Hematopoietic multipotent progenitor cell treated with erythropoietin and hydrocortisone succinate and interleukin-3 and kit ligand, for 6 days (in vitro differentiated cells): Measurements from ENCODE around the gene ZCCHC3.
"Not testable (repeated sequence)": the region's sequence is repeated elsewhere in the genome, so short reads cannot be mapped to it uniquely, and the experiment has no call there.

Source experiments
- DNase-seq: peaks from one replicate; pipeline ENCODE4 v3.0.0-alpha.2; 2015

Gene ZCCHC3

DNA sequence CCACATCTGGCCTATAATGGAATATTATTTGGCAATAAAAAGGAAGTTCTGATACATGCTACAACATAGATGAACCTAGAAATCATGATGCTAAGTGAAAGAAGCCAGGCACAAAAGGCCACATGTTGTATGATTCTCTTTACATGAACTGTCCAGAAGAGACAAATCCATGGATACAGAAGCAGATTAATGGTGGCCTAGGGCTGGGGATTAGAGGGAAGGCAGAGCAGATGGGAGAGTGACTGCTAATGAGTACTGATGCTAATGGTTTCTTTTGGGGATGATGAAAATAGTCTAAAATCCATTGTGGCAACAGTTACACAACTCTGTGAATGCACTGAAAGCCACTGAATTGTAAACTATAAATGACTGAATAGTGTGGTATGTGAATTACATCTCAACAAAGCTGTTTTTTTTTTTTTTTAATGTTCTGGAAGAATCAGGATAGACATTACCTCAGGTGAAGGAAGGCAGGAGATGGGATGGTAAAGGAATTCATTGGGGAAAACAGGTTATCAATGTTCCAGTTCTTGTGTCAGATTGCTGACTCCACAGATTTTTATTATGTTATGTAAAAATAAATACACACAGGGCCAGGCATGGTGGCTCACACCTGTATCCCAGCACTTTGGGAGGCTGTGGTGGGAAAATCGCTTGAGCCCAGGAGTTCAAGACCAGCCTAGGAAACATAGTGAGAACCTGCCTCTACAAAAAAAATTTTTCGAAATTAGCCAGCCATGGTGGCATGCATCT lies 19.1 kb downstream of the ZCCHC3 start:
- no peak for DNase-seq

GRCh38 chr20:324177-325044 lies 27.0 kb downstream of the ZCCHC3 start:
- peak; percentile 93 for DNase-seq

GRCh38 chr20:325045-325888 lies 27.9 kb downstream of the ZCCHC3 start, which contains the start of gene SOX12:
Gene SOX12, plus strand, starts transcription at chr20:325552. Its CDS starts 373 bp downstream, at chr20:325925.
- DNase-seq, result peak; percentile 95

- peak; percentile 66 for DNase-seq
These were observed 28.7 kb downstream of the ZCCHC3 start for GRCh38 chr20:325889-326644.

DNA sequence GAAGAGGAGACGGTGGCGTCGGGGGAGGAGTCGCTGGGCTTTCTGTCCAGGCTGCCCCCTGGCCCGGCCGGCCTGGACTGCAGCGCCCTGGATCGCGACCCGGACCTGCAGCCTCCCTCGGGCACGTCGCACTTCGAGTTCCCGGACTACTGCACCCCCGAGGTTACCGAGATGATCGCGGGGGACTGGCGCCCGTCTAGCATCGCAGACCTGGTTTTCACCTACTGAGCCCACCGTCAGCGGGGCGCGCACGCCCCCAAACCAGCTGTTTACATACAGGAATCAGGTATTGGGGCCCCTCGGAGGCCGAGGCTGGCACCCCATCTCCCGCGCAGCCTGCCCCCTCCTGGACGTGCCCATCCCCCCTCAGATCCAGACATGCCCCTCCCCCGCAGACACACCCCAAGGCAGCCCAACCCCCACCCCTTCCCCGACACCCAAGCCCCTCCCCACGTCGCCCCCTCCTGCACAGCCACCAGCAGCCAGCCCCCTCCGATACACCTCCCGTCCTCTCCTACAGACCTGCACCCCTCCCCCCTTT lies 29.3 kb downstream of the ZCCHC3 start:
- DNase-seq, result no peak

- DNase-seq, result peak; percentile 94
These were observed 30.0 kb downstream of the ZCCHC3 start for GRCh38 chr20:327186-328026.

GRCh38 chr20:328027-328974 lies 30.9 kb downstream of the ZCCHC3 start:
- no peak for DNase-seq

GRCh38 chr20:328975-329695 lies 31.8 kb downstream of the ZCCHC3 start:
- DNase-seq, result no peak

DNA sequence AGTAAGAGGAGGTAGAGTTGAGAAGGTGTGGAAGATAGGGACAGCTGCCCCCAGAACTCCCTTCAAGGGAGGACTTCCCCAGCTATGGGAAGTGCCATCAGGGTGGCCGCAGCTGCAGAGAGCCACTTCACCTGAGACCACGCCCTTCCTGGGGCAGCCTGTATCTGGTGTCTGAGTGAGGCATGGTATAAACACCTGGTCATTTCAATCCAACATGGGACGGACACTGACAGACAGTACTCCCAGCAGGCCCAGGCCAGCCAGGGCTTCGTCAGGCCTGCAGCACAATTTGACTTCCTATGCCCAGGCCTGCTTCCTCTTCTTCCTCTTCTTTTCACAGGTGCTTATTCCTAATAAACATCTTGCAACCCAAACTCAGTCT lies 32.5 kb downstream of the ZCCHC3 start:
- no peak for DNase-seq

DNA sequence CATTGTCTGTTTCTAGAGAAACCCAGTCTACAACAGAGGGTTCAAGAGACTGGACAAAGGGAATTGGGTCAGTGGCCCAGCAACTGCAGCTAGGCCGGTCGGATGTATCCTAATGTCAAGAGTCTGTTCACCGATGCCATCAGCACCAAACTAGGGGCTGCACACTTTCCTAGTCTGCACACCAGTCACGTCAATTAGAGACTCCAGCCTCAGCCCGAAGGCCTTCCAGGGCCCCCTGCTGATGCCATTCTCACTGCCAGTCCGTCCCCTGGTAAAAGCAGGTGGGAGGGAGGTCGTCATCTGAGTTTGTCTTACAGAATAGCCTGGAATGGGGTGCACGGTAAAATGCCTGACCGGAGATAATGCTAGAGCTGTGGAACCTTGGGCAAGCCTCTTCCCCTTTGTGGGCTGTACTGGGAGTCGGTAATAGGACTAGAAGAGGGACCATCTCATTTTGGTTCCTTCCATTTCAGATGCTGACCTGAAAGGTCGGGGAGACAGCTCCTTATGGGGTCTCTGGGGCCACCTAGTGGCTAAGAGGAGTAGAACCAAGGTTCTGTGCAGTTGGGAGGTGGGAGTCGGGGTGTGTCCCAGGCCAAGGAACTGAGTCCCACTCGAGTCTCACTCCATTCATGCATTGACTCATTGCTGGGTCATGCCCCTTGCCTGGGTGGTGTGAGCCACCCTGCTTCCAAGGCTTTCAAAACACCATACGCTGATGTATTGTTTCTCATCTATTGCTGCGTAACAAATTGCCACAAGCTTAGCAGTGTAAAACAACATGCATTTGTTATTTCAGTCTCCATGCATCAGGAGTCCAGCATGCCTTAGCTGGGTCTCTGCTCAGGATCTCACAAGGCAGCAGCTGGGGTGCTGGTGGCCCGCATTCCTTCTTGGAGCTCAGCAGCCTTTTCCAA lies 33.1 kb downstream of the ZCCHC3 start:
- DNase-seq, result peak; percentile 92

DNA sequence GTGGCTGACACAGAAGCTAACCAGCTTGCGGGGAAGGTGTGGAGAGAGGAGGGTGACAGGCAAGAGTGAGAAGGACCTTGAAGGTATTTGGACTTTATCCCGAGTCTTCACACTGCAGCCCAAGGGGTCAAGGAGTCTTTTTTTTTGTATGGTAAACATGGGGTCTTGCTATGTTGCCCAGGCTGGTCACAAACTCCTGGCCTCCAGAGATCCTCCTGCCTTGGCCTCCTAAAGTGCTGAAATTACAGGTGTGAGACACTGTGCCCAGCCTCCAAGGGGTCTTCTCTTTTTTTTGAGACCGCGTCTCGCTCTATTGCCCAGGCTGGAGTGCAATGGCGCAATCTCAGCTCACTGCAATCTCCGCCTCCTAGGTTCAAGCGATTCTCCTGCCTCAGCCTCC lies 37.2 kb downstream of the ZCCHC3 start:
- no peak for DNase-seq

GRCh38 chr20:336040-336439 lies 38.7 kb downstream of the ZCCHC3 start:
- not testable (repeated sequence) for DNase-seq

DNA sequence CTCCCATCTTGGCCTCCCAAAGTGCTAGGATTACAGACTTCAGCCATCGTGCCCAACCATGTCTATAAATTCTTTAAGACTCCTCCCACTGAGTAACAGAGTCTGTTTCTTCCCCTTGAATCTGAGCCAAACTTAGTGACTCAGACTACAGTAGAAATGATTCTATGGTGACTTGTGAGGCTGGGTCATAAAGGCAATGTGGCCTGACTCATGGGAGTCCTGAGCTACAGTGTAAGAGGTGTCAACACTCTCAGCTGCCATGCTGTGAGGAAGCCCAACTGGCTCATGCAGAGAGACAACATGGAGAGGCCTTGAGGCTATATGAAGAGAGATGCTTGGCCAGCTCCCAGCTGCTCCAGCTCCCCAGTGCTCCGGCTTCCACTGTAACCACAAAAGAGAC lies 44.3 kb downstream of the ZCCHC3 start:
- peak; percentile 74 for DNase-seq

GRCh38 chr20:343107-343506 lies 45.7 kb downstream of the ZCCHC3 start:
- DNase-seq, result no peak

- DNase-seq, result no peak
These were observed 48.8 kb downstream of the ZCCHC3 start for GRCh38 chr20:346033-346639.

DNA sequence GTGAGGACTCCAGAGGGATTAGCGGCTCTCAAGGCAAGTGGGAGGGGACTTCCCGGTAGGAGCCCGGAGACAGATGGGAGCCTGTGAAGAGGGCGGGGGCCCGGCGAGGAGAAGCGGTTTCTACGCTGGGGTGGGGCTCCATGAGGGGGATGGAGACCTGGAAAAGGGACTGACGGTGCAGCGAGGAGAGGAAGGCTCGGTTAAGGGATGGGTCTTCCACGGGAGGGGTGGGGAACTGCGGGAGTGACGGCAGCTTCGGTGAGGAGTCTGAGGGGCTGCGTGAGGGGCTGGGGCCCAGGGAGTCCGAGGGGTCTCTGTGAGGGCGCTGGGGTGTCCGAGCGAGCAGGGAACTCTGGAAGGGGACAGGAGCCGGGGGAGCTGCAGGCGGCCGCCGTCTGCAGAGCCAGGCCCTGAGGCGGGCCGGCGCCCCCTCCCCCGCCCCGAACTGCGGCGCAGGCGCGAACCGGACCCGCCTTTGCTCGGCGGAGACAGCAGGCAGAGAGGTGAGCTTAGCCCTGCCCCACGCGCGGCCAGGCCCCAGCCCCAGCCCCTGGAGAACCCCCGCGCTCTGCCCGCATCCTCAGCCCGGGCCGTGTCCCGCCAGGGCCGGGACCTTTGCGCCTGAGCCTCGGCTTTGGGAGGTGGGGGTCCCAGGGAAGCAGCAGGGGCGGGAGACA lies 49.4 kb downstream of the ZCCHC3 start, which contains the start of gene NRSN2:
NRSN2 (plus strand) TSS at position 472 of the 677 bp plus-strand sequence. CDS start 2,533 bp downstream, outside the sequence.
- DNase-seq, result peak; percentile 43

- DNase-seq, result no peak
These were observed 49.9 kb downstream of the ZCCHC3 start for GRCh38 chr20:347317-347639.
